ENCODE results near the gene SHISAL1. TPM values are rescaled to one million over a fixed set of nuclear protein-coding genes. Genes with fewer than 3 reads are reported as not detected.

The SHISAL1 gene
- total RNA-seq, 6 experiments from 2014 or later: 0.05 to 0.31 (median 0.17) TPM

DNA sequence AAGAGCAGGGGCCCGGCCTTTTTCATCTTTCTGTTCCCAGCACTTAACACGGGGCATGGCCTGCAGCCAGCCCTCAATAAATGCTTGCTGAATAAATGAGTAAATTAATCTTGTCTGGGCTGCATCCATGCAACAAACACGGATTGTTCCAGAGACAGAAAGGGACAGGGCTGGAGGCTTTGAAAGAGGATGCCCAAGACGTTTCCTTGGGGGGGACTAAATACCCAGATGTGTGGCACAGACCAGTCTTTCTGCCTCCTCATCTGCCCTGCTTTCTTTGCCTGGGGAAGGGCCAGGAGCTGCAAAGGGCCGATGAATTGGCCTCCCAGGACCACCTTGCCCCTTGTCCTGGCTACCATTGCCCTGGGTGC, 40.4 kb downstream of the SHISAL1 start:
- H3K36me3 ChIP-seq: no peaks in the 10 kb centered on the region
- intact Hi-C loops (cut with DNase I): no loop called here
- H3K27me3 ChIP-seq: no peaks in the 10 kb centered on the region
- DNase-seq (no peak), ATAC-seq (no peak)
- no peak overlapping the region for H3K27ac ChIP-seq
- H3K9me3 ChIP-seq: no peaks in the 10 kb centered on the region
- H3K4me1 ChIP-seq: no peaks in the 10 kb centered on the region
- 60% methylated on average over 5 of the region's 5 CpGs for WGBS (ENCODE audit: insufficient coverage, low coverage, low lambda C conversion rate, missing lambda C conversion rate)
- no peak overlapping the region for H3K4me3 ChIP-seq
- no peak for TF ChIP-seq POLR2A (IDR thresholded peaks at IDR 0.05)
- TF ChIP-seq, protein P1, sequence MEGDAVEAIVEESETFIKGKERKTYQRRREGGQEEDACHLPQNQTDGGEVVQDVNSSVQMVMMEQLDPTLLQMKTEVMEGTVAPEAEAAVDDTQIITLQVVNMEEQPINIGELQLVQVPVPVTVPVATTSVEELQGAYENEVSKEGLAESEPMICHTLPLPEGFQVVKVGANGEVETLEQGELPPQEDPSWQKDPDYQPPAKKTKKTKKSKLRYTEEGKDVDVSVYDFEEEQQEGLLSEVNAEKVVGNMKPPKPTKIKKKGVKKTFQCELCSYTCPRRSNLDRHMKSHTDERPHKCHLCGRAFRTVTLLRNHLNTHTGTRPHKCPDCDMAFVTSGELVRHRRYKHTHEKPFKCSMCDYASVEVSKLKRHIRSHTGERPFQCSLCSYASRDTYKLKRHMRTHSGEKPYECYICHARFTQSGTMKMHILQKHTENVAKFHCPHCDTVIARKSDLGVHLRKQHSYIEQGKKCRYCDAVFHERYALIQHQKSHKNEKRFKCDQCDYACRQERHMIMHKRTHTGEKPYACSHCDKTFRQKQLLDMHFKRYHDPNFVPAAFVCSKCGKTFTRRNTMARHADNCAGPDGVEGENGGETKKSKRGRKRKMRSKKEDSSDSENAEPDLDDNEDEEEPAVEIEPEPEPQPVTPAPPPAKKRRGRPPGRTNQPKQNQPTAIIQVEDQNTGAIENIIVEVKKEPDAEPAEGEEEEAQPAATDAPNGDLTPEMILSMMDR (IDR thresholded peaks at IDR 0.05): no peak

DNA sequence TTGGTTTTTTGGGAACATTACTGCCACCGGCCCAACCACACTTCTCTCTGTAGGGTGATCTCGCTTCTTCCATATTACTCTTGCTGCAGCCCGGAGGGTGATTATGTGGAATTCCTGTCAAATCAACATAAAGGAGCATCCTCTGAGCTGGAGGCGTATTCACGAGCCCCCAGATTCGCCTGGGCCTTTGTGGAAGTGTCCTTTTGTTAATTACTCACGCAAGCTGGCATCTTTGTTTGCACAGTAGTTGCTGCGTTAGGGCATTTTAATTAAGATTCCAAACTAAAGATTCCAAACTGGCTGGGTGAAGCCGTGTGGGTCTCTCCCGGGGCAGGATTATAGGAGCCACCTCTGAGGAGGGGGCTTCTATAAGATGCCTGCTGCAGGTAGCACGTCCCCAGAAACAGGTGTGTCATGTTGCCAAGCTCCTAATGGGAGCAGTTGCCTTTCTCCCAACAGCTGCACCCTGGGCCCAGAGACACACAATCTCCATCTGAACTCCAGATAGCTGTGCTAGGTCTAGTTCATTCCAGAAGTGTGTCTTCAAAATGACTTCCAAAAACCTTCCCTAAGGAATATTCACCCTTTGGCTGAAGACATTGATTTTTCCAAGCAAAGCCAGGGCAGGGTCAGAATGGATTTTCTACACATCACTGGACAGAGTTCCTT, 40.9 kb downstream of the SHISAL1 start:
- no peaks in the 10 kb centered on the region for H3K36me3 ChIP-seq
- DNase-seq (peak in 1 of 3 donors; percentile 2), ATAC-seq (no peak)
- 78% methylated on average over 7 of the region's 11 CpGs for WGBS (ENCODE audit: insufficient coverage, low coverage, low lambda C conversion rate, missing lambda C conversion rate)
- intact Hi-C loops (cut with DNase I): no loop called here
- no peaks in the 10 kb centered on the region for H3K27me3 ChIP-seq
- no peak overlapping the region for H3K27ac ChIP-seq
- no peaks in the 10 kb centered on the region for H3K4me1 ChIP-seq
- H3K4me3 ChIP-seq: no peak overlapping the region
- TF ChIP-seq, protein P1 (IDR thresholded peaks at IDR 0.05): no peak
- no peak for TF ChIP-seq POLR2A (IDR thresholded peaks at IDR 0.05)
- no peaks in the 10 kb centered on the region for H3K9me3 ChIP-seq

DNA sequence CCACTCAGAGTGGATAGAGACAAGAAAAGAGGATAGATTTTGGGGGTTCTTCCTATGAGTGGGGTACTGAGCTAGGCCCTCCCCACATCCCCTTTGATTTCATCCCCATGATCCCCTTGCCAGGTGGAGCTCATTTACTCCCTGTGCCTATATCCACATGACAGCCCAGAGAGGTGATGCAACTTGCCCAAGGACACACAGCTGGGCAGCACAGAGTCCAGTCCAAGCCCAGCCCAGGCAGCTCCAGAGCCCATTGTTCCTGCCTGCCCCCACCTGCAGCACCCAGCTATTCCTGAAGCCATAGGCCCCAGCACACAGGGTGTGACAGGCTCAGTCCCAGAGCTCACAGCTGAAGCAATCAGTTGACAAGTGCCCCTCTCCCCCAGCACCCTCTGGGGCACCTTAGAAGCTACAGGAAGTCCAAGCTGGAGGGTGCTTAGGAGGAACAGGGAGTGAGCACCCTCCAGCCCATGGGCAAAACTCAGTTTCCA, 41.7 kb downstream of the SHISAL1 start:
- intact Hi-C loops (cut with DNase I): no loop called here
- no peak for TF ChIP-seq POLR2A (IDR thresholded peaks at IDR 0.05)
- TF ChIP-seq, protein P1 (IDR thresholded peaks at IDR 0.05): no peak
- Histone ChIP-seq H3K4me1 (no peaks in the 10 kb centered on the region), H3K4me3 (no peak overlapping the region), H3K36me3 (no peaks in the 10 kb centered on the region), H3K27me3 (no peaks in the 10 kb centered on the region), H3K9me3 (no peaks in the 10 kb centered on the region), H3K27ac (no peak overlapping the region)
- DNase-seq: peak in 1 of 3 donors; percentile 18
- ATAC-seq: no peak

DNA sequence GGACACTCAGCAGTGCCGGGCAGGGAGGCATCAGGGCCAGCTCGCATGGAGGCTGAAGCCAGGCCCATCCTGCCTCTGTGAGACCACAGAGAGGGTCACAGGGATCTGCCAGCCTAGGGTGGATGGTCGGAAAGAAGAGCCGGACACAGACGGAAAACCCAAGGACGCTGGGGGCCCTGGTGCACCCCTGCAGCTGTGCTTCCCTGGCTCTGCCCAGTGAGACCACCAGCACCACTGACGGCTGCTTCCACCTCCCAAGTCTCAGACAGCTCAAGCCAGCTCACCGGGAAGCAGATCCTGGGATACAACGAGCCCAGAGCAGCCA, 42.2 kb downstream of the SHISAL1 start:
- H3K4me3 ChIP-seq: no peak overlapping the region
- H3K36me3 ChIP-seq: no peaks in the 10 kb centered on the region
- 72% methylated on average over 7 of the region's 9 CpGs for WGBS (ENCODE audit: insufficient coverage, low coverage, low lambda C conversion rate, missing lambda C conversion rate)
- no peak overlapping the region for H3K27ac ChIP-seq
- no peaks in the 10 kb centered on the region for H3K4me1 ChIP-seq
- DNase-seq: peak in 1 of 3 donors; percentile 29
- no peaks in the 10 kb centered on the region for H3K27me3 ChIP-seq
- no peak for ATAC-seq
- intact Hi-C loops (cut with DNase I): no loop called here
- TF ChIP-seq POLR2A (IDR thresholded peaks at IDR 0.05): no peak
- TF ChIP-seq, protein P1 (IDR thresholded peaks at IDR 0.05): no peak
- no peaks in the 10 kb centered on the region for H3K9me3 ChIP-seq
